ACC112 (cell line): ENCODE results near the gene DNASE1L2.

Experiments used
- H2AFZ ChIP-seq: fragments of 200-600 bp; sonication (generic); one replicate; pipeline ENCODE4 v1.6.0; 2017; ENCODE audit warnings: antibody characterized with exemption, low read length; ENCODE audit not compliant: unreplicated experiment
- H3K27ac ChIP-seq: fragments of 200-600 bp; sonication (generic); 2 replicates; pipeline ENCODE4 v1.5.1; 2014; ENCODE audit warnings: low read depth, mild to moderate bottlenecking, antibody characterized with exemption, low read length, moderate library complexity
- H3K27me3 ChIP-seq: fragments of 200-600 bp; sonication (generic); 2 replicates; pipeline ENCODE4 v1.6.1; 2014; ENCODE audit warnings: mild to moderate bottlenecking, antibody characterized with exemption, low read length, moderate library complexity, mixed read lengths; ENCODE audit not compliant: insufficient read depth
- H3K36me3 ChIP-seq: fragments of 200-600 bp; sonication (generic); 2 replicates; pipeline ENCODE4 v1.6.1; 2016; ENCODE audit warnings: mild to moderate bottlenecking, antibody characterized with exemption, low read length, moderate library complexity, mixed read lengths; ENCODE audit not compliant: insufficient read depth
- H3K4me1 ChIP-seq: fragments of 200-600 bp; sonication (generic); one replicate; pipeline ENCODE4 v1.6.1; 2016; ENCODE audit warnings: low read length, mixed read lengths; ENCODE audit not compliant: insufficient read depth, unreplicated experiment, control insufficient read depth
- H3K4me3 ChIP-seq: fragments of 200-600 bp; sonication (generic); 2 replicates; pipeline ENCODE4 v1.5.1; 2014; ENCODE audit warnings: mild to moderate bottlenecking, low read depth, low read length
- H3K79me2 ChIP-seq: fragments of 200-600 bp; sonication (generic); one replicate; pipeline ENCODE4 v1.6.0; 2016; ENCODE audit warnings: low read length; ENCODE audit not compliant: control insufficient read depth, unreplicated experiment, insufficient read depth

Gene DNASE1L2

GRCh38 chr16:2242598-2242997 is 6.4 kb downstream of the DNASE1L2 start:
- Histone ChIP-seq H3K36me3 (peaks cover 11% of the 10 kb centered on the region; the same call in 1 of the 2 replicates), H3K4me1 (no peaks in the 10 kb centered on the region), H3K27me3 (no peaks in the 10 kb centered on the region), H3K27ac (no peak overlapping the region), H3K79me2 (no peaks in the 10 kb centered on the region), H2AFZ (no peak overlapping the region), H3K4me3 (no peak overlapping the region)

GRCh38 chr16:2243031-2243528 is 6.8 kb downstream of the DNASE1L2 start:
- H3K4me3 ChIP-seq = no peak overlapping the region
- H3K79me2 ChIP-seq = no peaks in the 10 kb centered on the region
- H3K36me3 ChIP-seq = peaks cover 11% of the 10 kb centered on the region; the same call in 1 of the 2 replicates
- H3K27ac ChIP-seq = no peak overlapping the region
- H3K27me3 ChIP-seq = no peaks in the 10 kb centered on the region
- H2AFZ ChIP-seq = no peak overlapping the region
- H3K4me1 ChIP-seq = no peaks in the 10 kb centered on the region

DNA sequence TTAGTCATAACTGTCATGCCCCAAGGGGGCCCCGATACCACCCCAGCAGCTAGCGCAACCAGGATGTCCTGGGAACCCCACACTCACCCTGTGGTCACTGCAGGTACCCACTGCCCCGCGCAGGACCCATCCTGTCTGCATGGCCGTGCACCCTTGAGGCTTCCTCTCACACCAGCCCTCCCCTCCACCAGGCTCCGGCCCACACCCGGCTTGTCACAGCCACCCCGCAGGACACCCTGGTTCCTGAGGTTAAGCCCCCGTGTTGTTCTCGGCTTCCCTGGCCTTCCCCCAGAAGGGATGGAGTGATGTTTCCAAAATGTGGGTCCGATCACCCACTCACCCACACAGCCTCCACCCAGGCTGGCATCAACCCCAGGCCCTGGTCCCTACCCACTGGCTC is 7.5 kb downstream of the DNASE1L2 start:
- Histone ChIP-seq H3K36me3 (peaks cover 11% of the 10 kb centered on the region; the same call in 1 of the 2 replicates), H3K27me3 (no peaks in the 10 kb centered on the region), H3K27ac (no peak overlapping the region), H3K4me1 (no peaks in the 10 kb centered on the region), H3K79me2 (peaks cover 2% of the 10 kb centered on the region), H2AFZ (no peak overlapping the region), H3K4me3 (no peak overlapping the region)

DNA sequence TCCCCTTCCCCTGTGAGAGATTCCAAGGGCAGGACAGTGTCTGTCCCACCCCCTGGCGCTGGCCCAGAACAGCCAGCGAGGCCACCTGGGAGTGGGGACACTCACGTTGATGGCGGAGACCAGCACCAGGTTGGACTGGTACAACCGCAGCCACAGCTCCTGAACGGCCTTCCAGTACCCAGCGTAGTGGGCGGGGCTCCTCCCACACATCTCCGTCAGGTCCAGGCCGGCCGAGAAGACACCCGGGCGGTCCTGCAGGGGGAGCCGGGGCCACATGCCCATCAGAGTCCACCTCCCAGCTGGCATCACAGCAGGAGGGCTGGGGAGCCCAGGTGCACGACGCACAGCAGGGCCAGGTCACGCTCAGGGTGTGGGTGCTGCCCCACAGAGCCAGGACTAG is 8.1 kb downstream of the DNASE1L2 start:
- Histone ChIP-seq H3K4me3 (no peak overlapping the region), H3K79me2 (peaks cover 4% of the 10 kb centered on the region), H3K27me3 (no peaks in the 10 kb centered on the region), H3K36me3 (peaks cover 11% of the 10 kb centered on the region; the same call in 1 of the 2 replicates), H3K4me1 (no peaks in the 10 kb centered on the region), H3K27ac (no peak overlapping the region), H2AFZ (no peak overlapping the region)

GRCh38 chr16:2244926-2245795 is 8.9 kb downstream of the DNASE1L2 start:
- H3K27me3 ChIP-seq = no peaks in the 10 kb centered on the region
- H3K4me1 ChIP-seq = peaks cover 1% of the 10 kb centered on the region
- H2AFZ ChIP-seq = no peak overlapping the region
- H3K36me3 ChIP-seq = peaks cover 11% of the 10 kb centered on the region; the same call in 1 of the 2 replicates
- peaks cover 7% of the 10 kb centered on the region for H3K79me2 ChIP-seq
- no peak overlapping the region for H3K27ac ChIP-seq
- H3K4me3 ChIP-seq = no peak overlapping the region

GRCh38 chr16:2246301-2246885 is 10.1 kb downstream of the DNASE1L2 start:
- peaks cover 11% of the 10 kb centered on the region; the same call in 1 of the 2 replicates for H3K36me3 ChIP-seq
- no peak overlapping the region for H3K27ac ChIP-seq
- H3K79me2 ChIP-seq = peaks cover 11% of the 10 kb centered on the region
- H3K4me3 ChIP-seq = no peak overlapping the region
- H2AFZ ChIP-seq = no peak overlapping the region
- H3K27me3 ChIP-seq = no peaks in the 10 kb centered on the region
- peaks cover 4% of the 10 kb centered on the region for H3K4me1 ChIP-seq

- Histone ChIP-seq H3K27me3 (no peaks in the 10 kb centered on the region), H3K79me2 (peaks cover 14% of the 10 kb centered on the region), H3K4me3 (peak overlapping the region; percentile 91), H3K36me3 (peaks cover 16% of the 10 kb centered on the region; the same call in 1 of the 2 replicates), H3K27ac (peak overlapping the region; percentile 56), H2AFZ (peak overlapping the region; percentile 62), H3K4me1 (peaks cover 14% of the 10 kb centered on the region)
These were observed 14.5 kb downstream of the DNASE1L2 start for GRCh38 chr16:2250652-2251295.

GRCh38 chr16:2251296-2252111 is 15.3 kb downstream of the DNASE1L2 start, which contains the start of gene ECI1:
Gene ECI1 (minus strand): TSS chr16:2251587. CDS start chr16:2251566, 21 bp downstream.
- Histone ChIP-seq H3K4me3 (peak within 1 kb of the TSS; percentile 91), H3K79me2 (peaks cover 14% of the 10 kb centered on the region), H2AFZ (peak within 1 kb of the TSS; percentile 62), H3K4me1 (peaks cover 14% of the 10 kb centered on the region), H3K27me3 (no peaks in the 10 kb centered on the region), H3K36me3 (peaks cover 11% of the 10 kb centered on the region; the same call in 1 of the 2 replicates), H3K27ac (peak within 1 kb of the TSS; percentile 56)

DNA sequence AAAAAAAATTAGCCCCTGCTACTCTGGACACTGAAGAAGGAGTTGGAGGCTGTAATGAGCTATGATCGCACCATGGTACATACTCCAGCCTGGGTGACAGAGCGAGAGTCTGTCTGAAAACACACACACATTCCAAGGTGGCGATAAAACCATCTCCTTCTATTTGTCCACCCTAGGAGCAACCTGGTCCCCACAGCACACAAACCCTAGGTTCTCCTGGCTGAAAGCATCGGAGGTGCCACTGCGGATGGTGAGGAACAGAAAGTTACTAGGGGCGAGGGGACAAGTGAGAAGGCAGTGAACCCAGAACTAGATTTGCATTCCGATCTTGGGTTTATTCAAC is 16.5 kb downstream of the DNASE1L2 start:
- Histone ChIP-seq H3K36me3 (peaks cover 20% of the 10 kb centered on the region), H3K27ac (no peak overlapping the region), H3K27me3 (no peaks in the 10 kb centered on the region), H3K79me2 (peaks cover 22% of the 10 kb centered on the region), H2AFZ (no peak overlapping the region), H3K4me1 (peaks cover 14% of the 10 kb centered on the region), H3K4me3 (no peak overlapping the region)

GRCh38 chr16:2253293-2253692 is 17.0 kb downstream of the DNASE1L2 start:
- no peak overlapping the region for H3K27ac ChIP-seq
- peaks cover 14% of the 10 kb centered on the region for H3K4me1 ChIP-seq
- no peak overlapping the region for H2AFZ ChIP-seq
- peaks cover 25% of the 10 kb centered on the region for H3K79me2 ChIP-seq
- H3K36me3 ChIP-seq = peaks cover 25% of the 10 kb centered on the region
- H3K4me3 ChIP-seq = no peak overlapping the region
- H3K27me3 ChIP-seq = no peaks in the 10 kb centered on the region
